Transverse colon (tissue), 4 donors: Measurements from ENCODE around the gene WDCP. TPM values are rescaled to one million over a fixed set of nuclear protein-coding genes. Genes with fewer than 3 reads are reported as not detected.
"Not testable (repeated sequence)": the region's sequence is repeated elsewhere in the genome, so short reads cannot be mapped to it uniquely, and the experiment has no call there.

Source experiments
- DNase-seq: peaks from one replicate; pipeline ENCODE4 v3.0.0-alpha.2; 2019
- H3K27ac ChIP-seq, 4 donors: fragments of 200-600 bp; sonication (generic); 2 replicates each; pipeline ENCODE4 v1.5.1; 2016 to 2018; ENCODE audit warnings: inconsistent platforms in 4 of 4
- H3K27me3 ChIP-seq: fragments of 200-600 bp; sonication (generic); 2 replicates; pipeline ENCODE4 v1.5.1; 2017; ENCODE audit warnings: inconsistent platforms
- H3K36me3 ChIP-seq, 4 donors: fragments of 200-600 bp; sonication (generic); 2 replicates each; pipeline ENCODE4 v1.5.1; 2017 to 2019; ENCODE audit warnings: inconsistent platforms in 4 of 4
- H3K4me1 ChIP-seq, 4 donors: fragments of 200-600 bp; sonication (generic); 2 replicates each; pipeline ENCODE4 v1.5.1; 2017 to 2020; ENCODE audit warnings: inconsistent platforms in 4 of 4
- H3K4me3 ChIP-seq, 4 donors: fragments of 200-600 bp; sonication (generic); 1 replicate in 1 of 4; 2 replicates in 3 of 4; pipeline versions ENCODE4 v1.5.1 to v1.6.1; 2017 to 2019; ENCODE audit warnings: inconsistent platforms in 4 of 4
- H3K9me3 ChIP-seq, 2 donors: fragments of 200-600 bp; sonication (generic); 2 replicates each; pipeline ENCODE4 v1.5.1; 2017 to 2019; ENCODE audit warnings: inconsistent platforms in 2 of 2
- EP300 ChIP-seq: sonication (generic); formaldehyde crosslinking; IDR thresholded peaks from one replicate; pipeline ENCODE4 v1.6.1; 2017; ENCODE audit warnings: antibody characterized with exemption, low read depth
- POLR2A ChIP-seq: fragments of 450-650 bp; IDR thresholded peaks from one replicate; pipeline ENCODE4 v1.6.1; 2016; ENCODE audit warnings: antibody characterized with exemption, mild to moderate bottlenecking, moderate library complexity
- POLR2AphosphoS5 ChIP-seq, 3 donors: sonication (generic); formaldehyde crosslinking; IDR thresholded peaks; one replicate each; pipeline ENCODE4 v1.6.1; 2016; ENCODE audit warnings: antibody characterized with exemption in 3 of 3
- WGBS, 2 donors: methylation state at CpG; one replicate each; pipeline ENCODE4 v1.1.5; 2018; ENCODE audit warnings: low coverage in 1 of 2; 5-methylcytosine and 5-hydroxymethylcytosine counted together
- in situ Hi-C, 4 donors: fragments of 200-750 bp; cut with MboI; loops; one replicate each; pipeline versions ENCODE4 v1.15.0 to v1.15.1; 2017; ENCODE audit warnings: low sequenced_read_pairs in 3 of 4, low pct_ligation_motif_present in 1 of 4, low pct_unique_long_range_greater_than_20kb in 1 of 4
- intact Hi-C: fragments of 100-400 bp; cut with DNase I; formaldehyde crosslinking; loops from one replicate; pipeline ENCODE4 v1.15.1; 2023; ENCODE audit warnings: low total_unique reads
- total RNA-seq, 4 donors: library from RNA; depleted of rRNA; stranded (reverse); fragments of >200 nt; gene quantifications; one replicate each; pipeline ENCODE4 v1.1.0, GENCODE V29; 2016
- TF ChIP-seq, protein P1 (sequence below), 5 experiments: fragments of 200-600 bp in 3 of 5; fragments of 450-650 bp in 2 of 5; sonication (generic) in 3 of 5; IDR thresholded peaks; 1 replicate in 2 of 5; 2 replicates in 3 of 5; pipeline ENCODE4 v1.5.1; 2016 to 2017; ENCODE audit warnings: antibody characterized with exemption in 5 of 5, inconsistent platforms in 3 of 5, mild to moderate bottlenecking in 2 of 5, moderate library complexity in 1 of 5

The WDCP gene, protein sequence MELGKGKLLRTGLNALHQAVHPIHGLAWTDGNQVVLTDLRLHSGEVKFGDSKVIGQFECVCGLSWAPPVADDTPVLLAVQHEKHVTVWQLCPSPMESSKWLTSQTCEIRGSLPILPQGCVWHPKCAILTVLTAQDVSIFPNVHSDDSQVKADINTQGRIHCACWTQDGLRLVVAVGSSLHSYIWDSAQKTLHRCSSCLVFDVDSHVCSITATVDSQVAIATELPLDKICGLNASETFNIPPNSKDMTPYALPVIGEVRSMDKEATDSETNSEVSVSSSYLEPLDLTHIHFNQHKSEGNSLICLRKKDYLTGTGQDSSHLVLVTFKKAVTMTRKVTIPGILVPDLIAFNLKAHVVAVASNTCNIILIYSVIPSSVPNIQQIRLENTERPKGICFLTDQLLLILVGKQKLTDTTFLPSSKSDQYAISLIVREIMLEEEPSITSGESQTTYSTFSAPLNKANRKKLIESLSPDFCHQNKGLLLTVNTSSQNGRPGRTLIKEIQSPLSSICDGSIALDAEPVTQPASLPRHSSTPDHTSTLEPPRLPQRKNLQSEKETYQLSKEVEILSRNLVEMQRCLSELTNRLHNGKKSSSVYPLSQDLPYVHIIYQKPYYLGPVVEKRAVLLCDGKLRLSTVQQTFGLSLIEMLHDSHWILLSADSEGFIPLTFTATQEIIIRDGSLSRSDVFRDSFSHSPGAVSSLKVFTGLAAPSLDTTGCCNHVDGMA
- 1 to 10 TPM; 1.5 to 4.0 (median 3.0) TPM for total RNA-seq

DNA sequence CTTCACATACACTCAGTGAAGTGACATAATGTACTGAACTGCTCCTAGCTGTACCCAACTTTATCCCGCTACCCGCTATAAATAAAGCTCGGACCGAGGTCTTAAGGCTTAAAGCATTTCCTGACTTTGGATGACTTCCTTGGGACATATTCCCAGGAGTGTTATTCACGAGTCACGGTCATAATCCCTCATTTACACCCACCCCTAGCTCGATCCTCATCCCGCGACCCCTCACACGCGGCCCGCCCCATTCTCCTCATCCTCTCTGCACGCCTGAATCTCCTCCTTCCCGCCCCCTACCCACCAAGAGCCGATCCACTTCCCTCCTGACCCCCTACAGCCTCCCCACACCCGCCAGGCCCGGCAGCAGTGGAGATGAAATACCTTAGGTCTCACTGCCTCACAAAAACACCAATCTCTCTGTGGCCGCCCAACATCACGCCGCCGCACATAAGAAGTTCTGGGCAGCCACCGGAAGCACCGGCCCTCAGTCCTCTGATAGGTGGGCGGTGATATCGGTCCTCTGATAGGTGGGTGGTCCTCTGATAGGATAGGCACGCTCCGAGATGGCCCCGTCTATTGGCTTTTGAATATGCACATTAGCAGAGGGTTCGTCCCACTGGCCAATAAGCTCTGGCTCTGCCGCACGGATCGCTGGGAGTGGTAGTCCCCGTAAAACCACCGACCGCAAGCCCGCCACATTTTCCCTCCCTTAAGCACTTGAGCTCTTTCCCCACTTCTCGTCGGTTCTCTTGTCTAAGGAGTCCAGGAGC, at the start of gene WDCP:
WDCP (minus strand) TSS at position 462 of the 773 bp plus-strand sequence. CDS start 7,897 bp downstream, outside the sequence.
- in situ Hi-C loops = no loop called here
- 1% methylated on average over 15 to 38 of the region's 38 CpGs for WGBS, 2 donors

DNA sequence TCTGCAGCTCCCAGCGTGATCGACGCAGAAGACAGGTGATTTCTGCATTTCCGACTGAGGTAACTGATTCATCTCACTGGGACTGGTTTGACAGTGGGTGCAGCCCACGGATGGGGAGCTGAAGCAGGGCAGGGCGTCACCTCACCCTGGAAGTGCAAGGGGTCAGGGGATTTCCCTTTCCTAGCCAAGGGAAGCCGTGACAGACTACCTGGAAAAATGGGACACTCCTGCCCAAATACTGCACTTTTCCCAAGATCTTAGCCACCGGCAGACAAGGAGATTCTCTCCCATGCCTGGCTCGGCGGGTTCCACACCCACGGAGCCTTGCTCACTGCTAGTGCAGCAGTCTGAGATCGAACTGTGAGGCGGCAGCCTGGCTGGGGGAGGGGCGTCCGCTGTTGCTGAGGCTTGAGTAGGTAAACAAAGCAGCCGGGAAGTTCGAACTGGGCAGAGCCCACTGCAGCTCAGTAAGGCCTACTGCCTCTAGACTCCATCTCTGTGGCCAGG, 48.0 kb upstream of the WDCP start:
- DNase-seq, intact Hi-C loops, H3K27ac ChIP-seq, H3K4me3 ChIP-seq, H3K27me3 ChIP-seq, H3K36me3 ChIP-seq, H3K9me3 ChIP-seq, H3K4me1 ChIP-seq, in situ Hi-C loops: not testable (repeated sequence)
- WGBS, 2 donors = 91% methylated on average over 17 of the region's 17 CpGs; no CpG with 5 or more reads in 1 of the 2 donors

More for the DNA sequence above, at the start of gene WDCP:
- Histone ChIP-seq H3K9me3 (no peaks in the 10 kb centered on the region), H3K27me3 (peaks cover 13% of the 10 kb centered on the region), H3K36me3 (no peaks in the 10 kb centered on the region), H3K4me3 (peak within 1 kb of the TSS; percentile 58 to 77 (median 68)), H3K27ac (peak within 1 kb of the TSS; percentile 61 to 83 (median 72)), H3K4me1 (peaks cover 9 to 31% (median 23%) of the 10 kb centered on the region in 4 donors)
- TF ChIP-seq POLR2AphosphoS5 (IDR thresholded peaks at IDR 0.05) (peak; percentile 78 to 86 (median 82)), EP300 (no peak), POLR2A (peak; percentile 80)
- TF ChIP-seq, protein P1, sequence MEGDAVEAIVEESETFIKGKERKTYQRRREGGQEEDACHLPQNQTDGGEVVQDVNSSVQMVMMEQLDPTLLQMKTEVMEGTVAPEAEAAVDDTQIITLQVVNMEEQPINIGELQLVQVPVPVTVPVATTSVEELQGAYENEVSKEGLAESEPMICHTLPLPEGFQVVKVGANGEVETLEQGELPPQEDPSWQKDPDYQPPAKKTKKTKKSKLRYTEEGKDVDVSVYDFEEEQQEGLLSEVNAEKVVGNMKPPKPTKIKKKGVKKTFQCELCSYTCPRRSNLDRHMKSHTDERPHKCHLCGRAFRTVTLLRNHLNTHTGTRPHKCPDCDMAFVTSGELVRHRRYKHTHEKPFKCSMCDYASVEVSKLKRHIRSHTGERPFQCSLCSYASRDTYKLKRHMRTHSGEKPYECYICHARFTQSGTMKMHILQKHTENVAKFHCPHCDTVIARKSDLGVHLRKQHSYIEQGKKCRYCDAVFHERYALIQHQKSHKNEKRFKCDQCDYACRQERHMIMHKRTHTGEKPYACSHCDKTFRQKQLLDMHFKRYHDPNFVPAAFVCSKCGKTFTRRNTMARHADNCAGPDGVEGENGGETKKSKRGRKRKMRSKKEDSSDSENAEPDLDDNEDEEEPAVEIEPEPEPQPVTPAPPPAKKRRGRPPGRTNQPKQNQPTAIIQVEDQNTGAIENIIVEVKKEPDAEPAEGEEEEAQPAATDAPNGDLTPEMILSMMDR (IDR thresholded peaks at IDR 0.05) = no peak
- peak; percentile 95 for DNase-seq
- intact Hi-C loops = no loop called here

DNA sequence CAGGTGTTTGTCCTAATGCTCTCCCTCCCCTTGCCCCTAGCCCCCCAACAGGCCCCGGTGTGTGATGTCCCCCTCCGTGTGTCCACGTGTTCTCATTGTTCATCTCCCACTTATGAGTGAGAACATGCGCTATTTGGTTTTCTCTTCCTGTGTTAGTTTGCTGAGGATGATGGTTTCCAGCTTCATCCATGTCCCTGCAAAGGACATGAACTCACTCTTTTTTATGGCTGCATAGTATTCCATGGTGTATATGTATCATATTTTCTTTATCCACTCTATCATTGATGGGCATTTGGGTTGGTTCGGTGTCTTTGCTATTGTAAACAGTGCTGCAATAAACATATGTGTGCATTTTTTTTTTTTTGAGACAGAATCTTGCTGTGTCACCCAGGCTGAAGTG, 46.1 kb upstream of the WDCP start:
- H3K9me3 ChIP-seq, intact Hi-C loops, H3K4me3 ChIP-seq, H3K4me1 ChIP-seq, H3K27ac ChIP-seq, in situ Hi-C loops, H3K27me3 ChIP-seq, H3K36me3 ChIP-seq, DNase-seq: not testable (repeated sequence)
- WGBS, 2 donors = 94 to 100% methylated on average over 3 to 5 of the region's 5 CpGs

- in situ Hi-C loops = no loop called here
- DNase-seq = no peak
- 83 to 94% methylated on average over 2 of the region's 2 CpGs for WGBS, 2 donors
- no peaks in the 10 kb centered on the region for H3K9me3 ChIP-seq
- no peaks in the 10 kb centered on the region for H3K27me3 ChIP-seq
- no peak overlapping the region for H3K27ac ChIP-seq
- no peaks in the 10 kb centered on the region for H3K36me3 ChIP-seq
- intact Hi-C loops = no loop called here
- H3K4me1 ChIP-seq = peaks cover 0 to 7% (median 5%) of the 10 kb centered on the region in 4 donors
- TF ChIP-seq POLR2AphosphoS5 (IDR thresholded peaks at IDR 0.05) = no peak
- TF ChIP-seq, protein P1 (IDR thresholded peaks at IDR 0.05) = no peak
- no peak for TF ChIP-seq EP300
- no peak for TF ChIP-seq POLR2A
- H3K4me3 ChIP-seq = no peak overlapping the region
These were observed 41.7 kb upstream of the WDCP start for GRCh38 chr2:24088821-24089359.
